Measurements from ENCODE around the gene DESI1. TPM values are rescaled to one million over a fixed set of nuclear protein-coding genes. Genes with fewer than 3 reads are reported as not detected.

Gene DESI1
- total and polyA plus RNA-seq, 3 donors from 2014 or later, result 45.3 to 103 (median 62.6) TPM

DNA sequence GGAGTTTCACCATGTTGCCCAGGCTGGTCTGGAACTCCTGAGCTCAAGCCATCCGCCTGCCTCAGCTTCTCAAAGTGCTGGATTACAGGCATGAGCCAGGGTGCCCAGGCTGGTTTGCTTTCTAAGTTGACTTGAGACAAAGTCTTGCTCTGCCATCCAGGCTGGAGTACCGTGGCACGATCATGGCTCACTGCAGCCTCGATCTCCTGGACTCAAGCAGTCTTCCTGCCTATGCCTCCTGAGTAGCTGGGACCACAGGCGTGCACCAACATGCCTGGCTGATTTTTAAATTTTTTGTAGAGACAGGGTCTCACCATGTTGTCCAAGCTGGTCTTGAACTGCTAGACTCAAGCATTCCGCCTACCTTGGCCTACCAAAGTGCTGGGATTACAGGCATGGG, 36.9 kb upstream of the DESI1 start:
- H3K27me3 ChIP-seq, result no peaks in the 10 kb centered on the region
- H3K4me3 ChIP-seq, result no peak overlapping the region
- no peak overlapping the region for H3K27ac ChIP-seq
- 92 to 95% methylated on average over 6 of the region's 6 CpGs for WGBS, 2 donors
- no peak for DNase-seq
- H3K36me3 ChIP-seq (ENCODE audit: low read depth, missing control alignments), result no peaks in the 10 kb centered on the region
- intact Hi-C loops (cut with DNase I; ENCODE audit: low total_unique reads), result no loop called here
- TF ChIP-seq CTCF (IDR thresholded peaks at IDR 0.05) (no peak), POLR2A (IDR thresholded peaks at IDR 0.05) (no peak)
- H3K9me3 ChIP-seq, result no peaks in the 10 kb centered on the region
- H3K4me1 ChIP-seq, result no peaks in the 10 kb centered on the region

DNA sequence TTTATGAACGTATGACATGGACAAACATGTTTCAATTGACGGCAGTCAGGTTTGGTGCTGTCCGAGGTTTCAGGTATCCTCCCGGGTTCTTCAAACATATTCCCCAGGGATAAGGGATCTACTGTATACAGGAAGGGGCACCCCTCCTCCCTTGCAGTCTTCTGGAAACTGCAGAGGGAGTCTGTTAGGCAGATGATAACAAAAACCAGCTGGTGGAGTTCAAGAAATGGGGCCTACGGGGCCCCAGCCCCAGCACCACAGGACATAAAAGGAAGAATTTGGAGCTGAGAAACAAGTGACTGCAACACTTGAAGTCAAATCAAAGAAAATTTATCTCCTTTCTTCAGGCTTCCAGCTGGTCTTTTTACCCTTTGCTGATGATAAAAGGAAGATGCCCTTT, 35.7 kb upstream of the DESI1 start:
- intact Hi-C loops (cut with DNase I; ENCODE audit: low total_unique reads), result no loop called here
- no peaks in the 10 kb centered on the region for H3K27me3 ChIP-seq
- 66 to 81% methylated on average over 5 of the region's 5 CpGs for WGBS, 2 donors
- H3K27ac ChIP-seq, result no peak overlapping the region
- no peak overlapping the region for H3K4me3 ChIP-seq
- DNase-seq, result no peak
- H3K36me3 ChIP-seq (ENCODE audit: low read depth, missing control alignments), result no peaks in the 10 kb centered on the region
- no peaks in the 10 kb centered on the region for H3K4me1 ChIP-seq
- TF ChIP-seq POLR2A (IDR thresholded peaks at IDR 0.05) (no peak), CTCF (IDR thresholded peaks at IDR 0.05) (no peak)
- H3K9me3 ChIP-seq, result no peaks in the 10 kb centered on the region

DNA sequence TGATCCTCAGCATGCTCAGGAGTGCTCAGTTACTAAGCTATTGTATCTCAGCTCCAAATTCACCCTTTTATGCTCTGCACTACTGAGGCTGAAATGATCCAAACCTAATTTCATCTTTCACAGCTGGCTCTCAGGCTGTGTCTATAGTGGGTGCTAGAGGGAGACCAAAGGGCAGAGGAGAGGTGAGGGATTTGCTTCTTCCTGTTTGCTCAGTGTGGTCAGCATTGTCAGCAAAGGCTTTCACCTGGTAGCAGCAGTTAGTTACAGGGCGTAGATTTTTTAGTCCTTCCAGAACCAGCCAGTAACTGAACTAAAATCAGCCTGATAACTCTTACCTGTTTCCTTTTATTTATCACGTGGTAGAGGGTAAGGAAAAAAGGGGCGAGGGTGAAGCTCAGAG, 33.5 kb upstream of the DESI1 start:
- Histone ChIP-seq H3K36me3 (ENCODE audit: low read depth, missing control alignments) (no peaks in the 10 kb centered on the region), H3K9me3 (no peaks in the 10 kb centered on the region), H3K4me1 (no peaks in the 10 kb centered on the region), H3K27ac (no peak overlapping the region), H3K4me3 (no peak overlapping the region), H3K27me3 (no peaks in the 10 kb centered on the region)
- DNase-seq, result no peak
- intact Hi-C loops (cut with DNase I; ENCODE audit: low total_unique reads), result no loop called here
- WGBS, 2 donors, result 92 to 97% methylated on average over 3 of the region's 3 CpGs
- TF ChIP-seq POLR2A (IDR thresholded peaks at IDR 0.05) (no peak), CTCF (IDR thresholded peaks at IDR 0.05) (no peak)

DNA sequence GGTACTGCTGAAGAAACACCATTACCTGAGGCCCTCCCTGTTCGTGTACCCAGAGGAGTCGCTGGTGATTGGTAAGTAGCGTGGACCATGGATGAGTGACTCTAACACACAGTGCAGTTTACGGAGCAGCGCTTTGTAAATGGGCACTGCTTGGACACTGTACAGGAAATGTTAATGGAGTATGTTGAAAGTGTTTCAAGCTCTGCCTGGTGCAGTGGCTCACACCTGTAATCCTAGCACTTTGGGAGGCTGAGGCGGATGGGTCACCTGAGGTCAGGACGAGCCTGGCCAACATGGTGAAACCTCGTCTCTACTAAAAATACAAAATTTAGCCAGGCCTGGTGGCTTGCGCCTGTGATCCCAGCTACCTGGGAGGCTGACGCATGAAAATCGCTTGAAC, 30.0 kb upstream of the DESI1 start:
- H3K9me3 ChIP-seq, result no peaks in the 10 kb centered on the region
- H3K36me3 ChIP-seq (ENCODE audit: low read depth, missing control alignments), result no peaks in the 10 kb centered on the region
- 90 to 94% methylated on average over 11 of the region's 11 CpGs for WGBS, 2 donors
- no peak for TF ChIP-seq CTCF (IDR thresholded peaks at IDR 0.05)
- H3K4me1 ChIP-seq, result no peaks in the 10 kb centered on the region
- intact Hi-C loops (cut with DNase I; ENCODE audit: low total_unique reads), result no loop called here
- no peaks in the 10 kb centered on the region for H3K27me3 ChIP-seq
- no peak overlapping the region for H3K4me3 ChIP-seq
- no peak overlapping the region for H3K27ac ChIP-seq
- peak; percentile 9 for DNase-seq

- H3K27me3 ChIP-seq, result no peaks in the 10 kb centered on the region
- no peak overlapping the region for H3K4me3 ChIP-seq
- H3K36me3 ChIP-seq (ENCODE audit: low read depth, missing control alignments), result no peaks in the 10 kb centered on the region
- H3K9me3 ChIP-seq, result no peaks in the 10 kb centered on the region
- intact Hi-C loops (cut with DNase I; ENCODE audit: low total_unique reads), result no loop called here
- no peak overlapping the region for H3K27ac ChIP-seq
- 90% methylated on average over 1 of the region's 1 CpG; no CpG with 5 or more reads in 1 of the 2 donors for WGBS, 2 donors
- DNase-seq, result no peak
- H3K4me1 ChIP-seq, result no peaks in the 10 kb centered on the region
- TF ChIP-seq CTCF (IDR thresholded peaks at IDR 0.05) (no peak), POLR2A (IDR thresholded peaks at IDR 0.05) (no peak)
Measured at GRCh38 chr22:41650229-41650628, 29.4 kb upstream of the DESI1 start.
